CD14-positive monocyte (primary cell): ENCODE results near the gene HOXA11. TPM values are rescaled to one million over a fixed set of nuclear protein-coding genes. Genes with fewer than 3 reads are reported as not detected.

ENCODE experiments used
- DNase-seq, 3 donors: peaks; one replicate each; pipeline ENCODE4 v3.0.0-alpha.2; 2011 to 2022
- H2AFZ ChIP-seq: 2 replicates; pipeline ENCODE4 v1.6.0; 2012; ENCODE audit warnings: mild to moderate bottlenecking, low read depth, low read length, inconsistent platforms; ENCODE audit not compliant: insufficient read depth, poor library complexity, severe bottlenecking
- H3K27ac ChIP-seq, 2 donors: 1 replicate in 1 of 2; 2 replicates in 1 of 2; pipeline ENCODE4 v1.5.1; 2012 to 2013; ENCODE audit warnings: low read length in 2 of 2, control low read depth in 1 of 2, inconsistent platforms in 1 of 2, low read depth in 1 of 2, mild to moderate bottlenecking in 1 of 2
- H3K27me3 ChIP-seq, 2 donors: one replicate each; pipeline versions ENCODE4 v1.6.0 to v1.6.1; 2011 to 2013; ENCODE audit warnings: low read length in 2 of 2; ENCODE audit not compliant: control insufficient read depth in 2 of 2, insufficient read depth in 2 of 2
- H3K36me3 ChIP-seq, 2 donors: replicated peaks in 1 of 2; 1 replicate in 1 of 2; 2 replicates in 1 of 2; pipeline versions ENCODE4 v1.5.1 to v1.6.1; 2012 to 2013; ENCODE audit warnings: low read length in 2 of 2, control low read depth in 1 of 2, inconsistent platforms in 1 of 2, mild to moderate bottlenecking in 1 of 2; ENCODE audit not compliant: insufficient read depth in 2 of 2, control insufficient read depth in 1 of 2
- H3K4me1 ChIP-seq, 2 donors: 1 replicate in 1 of 2; 2 replicates in 1 of 2; pipeline versions ENCODE4 v1.5.1 to v1.6.1; 2012 to 2013; ENCODE audit warnings: low read length in 2 of 2, control low read depth in 1 of 2, inconsistent platforms in 1 of 2, mild to moderate bottlenecking in 1 of 2, moderate library complexity in 1 of 2; ENCODE audit not compliant: insufficient read depth in 2 of 2, control insufficient read depth in 1 of 2
- H3K4me2 ChIP-seq: replicated peaks from 2 replicates; pipeline ENCODE3; 2012; ENCODE audit warnings: low read length, moderate library complexity, mild to moderate bottlenecking; ENCODE audit not compliant: poor library complexity, severe bottlenecking; ENCODE audit errors: extremely low read depth
- H3K4me3 ChIP-seq, 3 experiments: fragments of 200-600 bp in 1 of 3; sonication (generic) in 1 of 3; replicated peaks in 1 of 3; 1 replicate in 2 of 3; 2 replicates in 1 of 3; pipeline ENCODE4 v1.5.1; 2011 to 2013; ENCODE audit warnings: low read length in 3 of 3, mild to moderate bottlenecking in 3 of 3, control low read depth in 2 of 3, low read depth in 2 of 3, inconsistent platforms in 1 of 3, moderate library complexity in 1 of 3
- H3K79me2 ChIP-seq: 2 replicates; pipeline ENCODE4 v1.6.0; 2012; ENCODE audit warnings: mild to moderate bottlenecking, control low read depth, inconsistent platforms, low read length, moderate library complexity; ENCODE audit not compliant: insufficient read depth
- H3K9ac ChIP-seq: 2 replicates; pipeline ENCODE4 v1.6.0; 2017; ENCODE audit warnings: low read length, mild to moderate bottlenecking; ENCODE audit not compliant: insufficient read depth, poor library complexity, severe bottlenecking
- H3K9me3 ChIP-seq, 2 donors: replicated peaks in 1 of 2; 1 replicate in 1 of 2; 2 replicates in 1 of 2; pipeline versions ENCODE4 v1.5.1 to v1.6.1; 2012 to 2013; ENCODE audit warnings: low read length in 2 of 2, control low read depth in 1 of 2; ENCODE audit not compliant: control insufficient read depth in 1 of 2, insufficient read depth in 1 of 2
- H4K20me1 ChIP-seq: 2 replicates; pipeline ENCODE4 v1.6.0; 2012; ENCODE audit warnings: mild to moderate bottlenecking, low read length, control low read depth, moderate library complexity; ENCODE audit not compliant: insufficient read depth
- H3K27ac Mint-ChIP-seq, 7 donors: one replicate each; pipeline ENCODE4 v1.8.0; 2020; ENCODE audit warnings: mild to moderate bottlenecking in 7 of 7, mixed read lengths in 7 of 7, moderate library complexity in 6 of 7, inconsistent platforms in 2 of 7
- H3K27me3 Mint-ChIP-seq, 3 donors: one replicate each; pipeline ENCODE4 v1.8.0; 2021 to 2022; ENCODE audit warnings: low read depth in 3 of 3, mild to moderate bottlenecking in 3 of 3, mixed read lengths in 3 of 3, moderate library complexity in 3 of 3, inconsistent platforms in 1 of 3
- H3K36me3 Mint-ChIP-seq, 2 donors: one replicate each; pipeline ENCODE4 v1.8.0; 2020; ENCODE audit warnings: mixed read lengths in 2 of 2, inconsistent platforms in 1 of 2, mild to moderate bottlenecking in 1 of 2
- H3K4me1 Mint-ChIP-seq: one replicate; pipeline ENCODE4 v1.8.0; 2020; ENCODE audit warnings: mild to moderate bottlenecking, mixed read lengths
- H3K4me3 Mint-ChIP-seq, 2 donors: one replicate each; pipeline ENCODE4 v1.8.0; 2020; ENCODE audit warnings: mild to moderate bottlenecking in 2 of 2, mixed read lengths in 2 of 2, moderate library complexity in 1 of 2
- H3K9me3 Mint-ChIP-seq, 7 donors: one replicate each; pipeline ENCODE4 v1.8.0; 2020 to 2022; ENCODE audit warnings: mixed read lengths in 7 of 7, mild to moderate bottlenecking in 6 of 7, moderate library complexity in 6 of 7, inconsistent platforms in 2 of 7
- WGBS: methylation state at CpG from one replicate; pipeline ENCODE4 v1.1.5; 2013; ENCODE audit warnings: missing lambda C conversion rate; ENCODE audit not compliant: insufficient coverage; 5-methylcytosine and 5-hydroxymethylcytosine counted together
- intact Hi-C, 2 donors: fragments of 100-400 bp; cut with micrococcal nuclease; formaldehyde crosslinking; loops; one replicate each; pipeline versions ENCODE4 v1.15.0 to v1.15.1; 2023
- polyA plus RNA-seq, 3 donors: library from polyadenylated mRNA; depleted of rRNA in 1 of 3; unstranded in 2 of 3; stranded (reverse) in 1 of 3; fragments of 300-500 nt in 2 of 3; fragments of >200 nt in 1 of 3; fragmentation: Illumina TruSeq in 2 of 3; gene quantifications; 1 replicate in 2 of 3; 2 replicates in 1 of 3; pipeline ENCODE4 v1.2.3, GENCODE V29; 2012 to 2021
- TF ChIP-seq, protein P1 (sequence below): fragments of 200-600 bp; IDR thresholded peaks from one replicate; pipeline ENCODE4 v1.8.0; 2022; ENCODE audit warnings: antibody characterized with exemption, mild to moderate bottlenecking

HOXA11 gene
- polyA plus RNA-seq, 3 donors = not detected

DNA sequence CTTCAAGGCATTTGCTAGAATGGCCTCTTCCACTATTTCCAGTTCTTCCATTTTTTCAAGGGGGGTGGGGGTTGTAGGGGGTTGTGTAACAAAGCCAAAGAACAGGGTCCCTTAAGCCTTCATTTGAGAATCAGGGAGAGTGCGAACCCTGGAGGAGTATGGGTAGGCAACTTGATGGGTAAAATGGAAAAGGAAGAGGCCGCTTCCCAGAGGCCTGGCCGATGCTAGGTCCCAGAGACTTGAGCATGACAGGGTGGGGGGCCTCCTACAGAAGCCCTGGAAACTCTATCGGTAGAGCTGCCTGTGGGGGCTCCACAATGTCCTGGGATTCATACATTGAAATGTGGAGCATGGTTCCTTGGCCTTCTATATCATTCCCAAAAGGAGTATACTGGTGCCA is 24.0 kb upstream of the HOXA11 start:
- Histone ChIP-seq H3K4me1 (peaks cover 16 to 22% of the 10 kb centered on the region in 2 donors), H3K79me2 (no peaks in the 10 kb centered on the region), H3K27ac (no peak overlapping the region), H3K36me3 (no peaks in the 10 kb centered on the region), H3K4me3 (no peak overlapping the region), H4K20me1 (no peaks in the 10 kb centered on the region), H3K9me3 (peaks cover 4 to 22% of the 10 kb centered on the region in 2 donors), H3K4me2 (no peak overlapping the region), H3K9ac (no peak overlapping the region), H3K27me3 (peaks cover 99 to 100% of the 10 kb centered on the region in 2 donors), H2AFZ (no peak overlapping the region)
- Mint-ChIP-seq H3K9me3 (peaks cover 0 to 31% (median 12%) of the 10 kb centered on the region in 7 donors), H3K4me3 (peak overlapping the region in 1 of 2 donors; percentile 80), H3K36me3 (peaks cover 8 to 9% of the 10 kb centered on the region in 2 donors), H3K4me1 (peaks cover 35% of the 10 kb centered on the region), H3K27me3 (peaks cover 99 to 100% (median 99%) of the 10 kb centered on the region in 3 donors), H3K27ac (no peak overlapping the region)
- no peak for DNase-seq
- TF ChIP-seq, protein P1, sequence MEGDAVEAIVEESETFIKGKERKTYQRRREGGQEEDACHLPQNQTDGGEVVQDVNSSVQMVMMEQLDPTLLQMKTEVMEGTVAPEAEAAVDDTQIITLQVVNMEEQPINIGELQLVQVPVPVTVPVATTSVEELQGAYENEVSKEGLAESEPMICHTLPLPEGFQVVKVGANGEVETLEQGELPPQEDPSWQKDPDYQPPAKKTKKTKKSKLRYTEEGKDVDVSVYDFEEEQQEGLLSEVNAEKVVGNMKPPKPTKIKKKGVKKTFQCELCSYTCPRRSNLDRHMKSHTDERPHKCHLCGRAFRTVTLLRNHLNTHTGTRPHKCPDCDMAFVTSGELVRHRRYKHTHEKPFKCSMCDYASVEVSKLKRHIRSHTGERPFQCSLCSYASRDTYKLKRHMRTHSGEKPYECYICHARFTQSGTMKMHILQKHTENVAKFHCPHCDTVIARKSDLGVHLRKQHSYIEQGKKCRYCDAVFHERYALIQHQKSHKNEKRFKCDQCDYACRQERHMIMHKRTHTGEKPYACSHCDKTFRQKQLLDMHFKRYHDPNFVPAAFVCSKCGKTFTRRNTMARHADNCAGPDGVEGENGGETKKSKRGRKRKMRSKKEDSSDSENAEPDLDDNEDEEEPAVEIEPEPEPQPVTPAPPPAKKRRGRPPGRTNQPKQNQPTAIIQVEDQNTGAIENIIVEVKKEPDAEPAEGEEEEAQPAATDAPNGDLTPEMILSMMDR = no peak
- 73% methylated on average over 4 of the region's 4 CpGs for WGBS
- intact Hi-C loops = loop anchor here (5.0 to 10.0 kb wide), 2 partner anchors 363 to 886 kb away; no protein-coding TSS in a partner anchor

DNA sequence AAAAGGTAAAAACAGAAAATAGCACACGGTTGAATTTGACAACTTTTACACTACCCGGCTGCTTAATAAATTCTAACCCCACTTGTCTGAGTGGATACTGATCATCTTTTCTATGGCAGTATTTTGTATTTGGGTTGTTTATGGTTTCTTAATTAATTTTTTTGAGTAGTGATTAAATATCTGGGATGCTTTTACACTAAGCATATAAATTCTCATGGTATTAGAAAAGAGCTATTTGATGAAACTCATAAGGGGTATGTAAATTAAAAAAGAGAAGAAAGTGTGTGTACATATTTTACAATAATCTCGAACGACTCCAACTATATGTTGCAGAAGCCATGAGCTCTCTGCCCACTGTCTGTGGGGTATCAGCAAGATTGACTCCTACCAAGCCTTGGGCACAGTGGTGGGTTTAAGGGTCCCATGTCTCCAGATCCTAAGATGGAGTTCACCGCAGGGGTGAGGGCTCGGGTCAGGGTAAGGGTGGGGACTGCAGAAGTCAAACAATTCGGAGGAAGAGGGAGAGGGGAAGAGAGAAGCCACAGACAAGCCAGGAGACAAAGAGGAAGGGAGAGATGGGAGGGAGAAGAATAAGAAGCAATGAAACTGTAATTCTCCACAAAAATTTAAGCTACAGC is 22.4 kb upstream of the HOXA11 start:
- no peak overlapping the region for H2AFZ ChIP-seq
- Mint-ChIP-seq H3K36me3 (peaks cover 8 to 10% of the 10 kb centered on the region in 2 donors), H3K4me3 (peak overlapping the region in 1 of 2 donors; percentile 57), H3K9me3 (peaks cover 0 to 37% (median 13%) of the 10 kb centered on the region in 7 donors), H3K27ac (no peak overlapping the region), H3K27me3 (peaks cover 99 to 100% (median 100%) of the 10 kb centered on the region in 3 donors), H3K4me1 (peaks cover 32% of the 10 kb centered on the region)
- H3K4me2 ChIP-seq = no peak overlapping the region
- H4K20me1 ChIP-seq = no peaks in the 10 kb centered on the region
- intact Hi-C loops = loop anchor here (5.0 to 10.0 kb wide), 2 partner anchors 365 to 887 kb away; no protein-coding TSS in a partner anchor
- TF ChIP-seq, protein P1 = no peak
- H3K27me3 ChIP-seq = peaks cover 99 to 100% of the 10 kb centered on the region in 2 donors
- peaks cover 17% of the 10 kb centered on the region in 2 donors for H3K4me1 ChIP-seq
- WGBS = 0% methylated on average over 3 of the region's 7 CpGs
- H3K4me3 ChIP-seq = no peak overlapping the region
- H3K79me2 ChIP-seq = no peaks in the 10 kb centered on the region
- no peak overlapping the region for H3K9ac ChIP-seq
- H3K9me3 ChIP-seq = peaks cover 4 to 33% of the 10 kb centered on the region in 2 donors
- H3K27ac ChIP-seq = no peak overlapping the region
- DNase-seq = no peak
- H3K36me3 ChIP-seq = no peaks in the 10 kb centered on the region
